ENCODE data around the gene POGK.

The POGK gene

GRCh38 chr1:166905136-166905535, 65.9 kb downstream of the POGK start:
- no peak for DNase-seq

GRCh38 chr1:166905900-166906299, 66.6 kb downstream of the POGK start:
- no peak for DNase-seq

All from activated naive CD4-positive, alpha-beta T cell treated with Interleukin-2 at 50 U/mL for 16 hours (primary cell).